Aorta (tissue), 5 donors: ENCODE measurements around the gene SORL1. TPM values are rescaled to one million over a fixed set of nuclear protein-coding genes. Genes with fewer than 3 reads are reported as not detected.

ENCODE experiments used
- ATAC-seq: fragments of 200-7000 bp; cut with Tn5 transposase; one replicate; pipeline ENCODE4 v1.9.1; 2022; ENCODE audit warnings: moderate library complexity; ENCODE audit not compliant: low FRiP score
- DNase-seq, 2 donors: peaks; one replicate each; pipeline ENCODE4 v3.0.0-alpha.2; 2020
- H3K27ac ChIP-seq, 2 donors: one replicate each; pipeline ENCODE4 v1.5.1; 2013; ENCODE audit warnings: low read length in 2 of 2, mild to moderate bottlenecking in 2 of 2, moderate library complexity in 2 of 2, control low read depth in 1 of 2, inconsistent platforms in 1 of 2, low read depth in 1 of 2
- H3K27me3 ChIP-seq, 2 donors: one replicate each; pipeline ENCODE4 v1.6.1; 2013; ENCODE audit warnings: control low read depth in 1 of 2, low read length in 1 of 2, mild to moderate bottlenecking in 1 of 2, moderate library complexity in 1 of 2; ENCODE audit not compliant: insufficient read depth in 2 of 2, control insufficient read depth in 1 of 2
- H3K36me3 ChIP-seq, 2 donors: one replicate each; pipeline ENCODE4 v1.6.1; 2013; ENCODE audit warnings: control low read depth in 1 of 2, low read length in 1 of 2, mild to moderate bottlenecking in 1 of 2; ENCODE audit not compliant: insufficient read depth in 2 of 2, control insufficient read depth in 1 of 2
- H3K4me1 ChIP-seq, 2 donors: one replicate each; pipeline ENCODE4 v1.6.1; 2013; ENCODE audit warnings: low read length in 2 of 2, control low read depth in 1 of 2, mild to moderate bottlenecking in 1 of 2, moderate library complexity in 1 of 2; ENCODE audit not compliant: insufficient read depth in 2 of 2, control insufficient read depth in 1 of 2
- H3K4me3 ChIP-seq, 2 donors: one replicate each; pipeline ENCODE4 v1.5.1; 2013; ENCODE audit warnings: low read length in 2 of 2, control low read depth in 1 of 2, mild to moderate bottlenecking in 1 of 2
- H3K9me3 ChIP-seq: one replicate; pipeline ENCODE4 v1.6.1; 2013; ENCODE audit warnings: mild to moderate bottlenecking, low read length; ENCODE audit not compliant: control insufficient read depth
- WGBS, 2 donors: extraction: QIAGEN DNeasy Blood & Tissue Kit; methylation state at CpG; one replicate each; pipeline ENCODE4 v1.1.7; 2013; 5-methylcytosine and 5-hydroxymethylcytosine counted together
- intact Hi-C, 2 donors: fragments of 100-400 bp; cut with DNase I; formaldehyde crosslinking; loops; one replicate each; pipeline versions ENCODE4 v1.14.2 to v1.15.0; 2022
- polyA plus RNA-seq, 2 donors: library from polyadenylated mRNA; stranded (reverse); fragments of 200-250 nt; gene quantifications; one replicate each; pipeline ENCODE4 v1.2.3, GENCODE V29; 2013
- total RNA-seq, 2 donors: library from RNA; stranded (reverse); fragmentation: NEBNext Ultra II Directional; extraction: Animal tissue kit (Norgen Biotek cat#: 25700); gene quantifications; one replicate each; pipeline ENCODE4 v1.2.1, GENCODE V29; 2021
- donor health status: healthy with polysubstance abuse.
- donor health status: Bipolar disorder and iron deficiency.
- donor health status: DM: no; HTN: no; CAD: no.
- donor health status: DM: no; HTN: no; CAD: no.
- donor health status: DM: yes; HTN: yes; CAD: no.

Gene SORL1
- total and polyA plus RNA-seq, 4 donors = 0.79 to 37.2 (median 18.3) TPM

DNA sequence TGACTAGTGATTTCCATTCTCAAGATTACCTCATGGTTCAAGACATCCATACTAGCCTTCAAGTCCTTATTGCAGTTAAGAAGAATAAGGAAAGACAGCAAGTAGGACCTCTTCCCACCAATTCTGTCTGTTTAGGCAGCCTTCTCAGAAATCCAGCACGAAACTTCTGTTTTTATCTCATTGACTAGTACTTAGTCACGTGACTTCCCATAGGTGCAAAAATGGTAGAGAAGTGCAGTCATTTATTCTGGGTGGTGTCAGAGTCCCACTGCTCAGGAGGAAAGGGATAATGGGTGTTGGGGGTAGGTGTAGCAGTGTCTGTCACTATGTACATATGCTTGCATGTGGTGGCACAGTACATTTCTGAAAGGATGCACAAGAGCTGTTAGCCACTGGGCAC lies 58.3 kb downstream of the SORL1 start:
- Histone ChIP-seq H3K4me1 (peaks cover 0 to 3% of the 10 kb centered on the region in 2 donors), H3K27me3 (no peaks in the 10 kb centered on the region), H3K36me3 (no peaks in the 10 kb centered on the region), H3K27ac (no peak overlapping the region), H3K4me3 (no peak overlapping the region), H3K9me3 (no peaks in the 10 kb centered on the region)
- intact Hi-C loops = no loop called here
- 92% methylated on average over 2 of the region's 2 CpGs for WGBS, 2 donors
- ATAC-seq (no peak), DNase-seq (no peak)

DNA sequence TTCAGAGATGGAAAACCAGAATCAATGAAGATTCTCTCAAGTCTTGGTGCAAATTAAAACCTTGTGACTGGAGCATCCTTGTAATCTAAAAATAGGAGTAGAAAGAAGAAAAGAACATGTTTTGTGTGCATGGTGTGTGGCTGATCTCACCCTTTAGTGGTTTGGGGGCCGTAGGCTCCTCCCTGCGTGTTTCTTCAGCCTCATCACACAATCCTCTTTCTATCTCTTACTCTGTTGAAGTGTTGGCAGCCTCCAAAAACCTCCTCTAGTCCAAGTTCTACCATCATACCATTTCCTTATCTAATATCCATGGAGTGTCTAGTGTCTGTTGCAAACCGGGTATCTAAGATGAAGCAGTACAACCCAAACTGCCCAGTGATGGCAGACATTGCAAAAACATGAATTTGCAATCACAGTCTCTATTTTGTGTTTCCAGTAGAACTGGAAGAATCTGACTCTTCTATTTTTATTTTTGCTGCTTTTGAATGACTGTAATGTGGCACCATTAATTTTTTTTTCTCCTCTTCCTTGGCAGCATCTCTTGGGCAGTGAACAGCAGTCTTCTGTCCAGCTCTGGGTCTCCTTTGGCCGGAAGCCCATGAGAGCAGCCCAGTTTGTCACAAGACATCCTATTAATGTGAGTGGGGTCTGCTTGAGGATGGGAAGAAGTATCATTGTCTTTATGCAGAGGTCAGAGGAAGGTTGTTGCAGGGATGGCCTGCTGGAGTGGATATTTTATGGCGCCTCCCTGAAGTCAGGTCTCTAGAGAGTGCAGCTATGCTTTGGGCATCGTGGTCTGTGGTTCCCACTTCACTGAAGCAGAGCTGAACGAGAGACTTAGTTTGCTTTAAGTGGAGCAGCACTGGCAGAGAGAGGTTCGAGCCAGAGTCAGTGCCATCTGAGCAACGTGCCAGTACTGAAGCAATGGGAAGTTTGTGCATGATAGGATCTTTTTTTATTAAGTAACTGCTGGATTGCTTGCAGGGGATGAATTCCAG lies 60.7 kb downstream of the SORL1 start:
- H3K4me1 ChIP-seq = peaks cover 0 to 3% of the 10 kb centered on the region in 2 donors
- intact Hi-C loops = no loop called here
- ATAC-seq = no peak
- no peaks in the 10 kb centered on the region for H3K36me3 ChIP-seq
- no peak overlapping the region for H3K27ac ChIP-seq
- 38 to 39% methylated on average over 9 of the region's 9 CpGs for WGBS, 2 donors
- DNase-seq = no peak
- H3K27me3 ChIP-seq = no peaks in the 10 kb centered on the region
- no peak overlapping the region for H3K4me3 ChIP-seq
- H3K9me3 ChIP-seq = no peaks in the 10 kb centered on the region

DNA sequence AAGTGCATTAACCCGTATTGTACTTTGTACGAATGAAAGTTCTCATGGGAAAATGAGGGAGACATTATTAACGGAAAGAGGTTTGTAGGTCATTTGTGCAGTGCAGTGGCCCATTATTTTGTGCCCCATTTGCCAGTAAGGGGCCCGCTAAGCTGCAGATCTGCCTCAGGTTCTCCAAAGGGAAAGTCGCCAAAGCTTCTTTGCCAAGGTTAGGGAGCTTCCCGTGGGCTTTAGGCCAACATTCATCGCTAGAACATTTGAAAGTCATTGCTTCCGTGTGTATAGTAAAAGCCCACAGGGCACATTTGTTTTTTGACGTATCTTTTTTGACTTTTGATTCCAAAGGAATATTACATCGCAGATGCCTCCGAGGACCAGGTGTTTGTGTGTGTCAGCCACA lies 61.7 kb downstream of the SORL1 start:
- WGBS, 2 donors = 89 to 94% methylated on average over 11 of the region's 11 CpGs
- Histone ChIP-seq H3K36me3 (no peaks in the 10 kb centered on the region), H3K27ac (no peak overlapping the region), H3K9me3 (no peaks in the 10 kb centered on the region), H3K27me3 (no peaks in the 10 kb centered on the region), H3K4me1 (no peaks in the 10 kb centered on the region), H3K4me3 (no peak overlapping the region)
- DNase-seq = no peak
- intact Hi-C loops = no loop called here
- no peak for ATAC-seq

DNA sequence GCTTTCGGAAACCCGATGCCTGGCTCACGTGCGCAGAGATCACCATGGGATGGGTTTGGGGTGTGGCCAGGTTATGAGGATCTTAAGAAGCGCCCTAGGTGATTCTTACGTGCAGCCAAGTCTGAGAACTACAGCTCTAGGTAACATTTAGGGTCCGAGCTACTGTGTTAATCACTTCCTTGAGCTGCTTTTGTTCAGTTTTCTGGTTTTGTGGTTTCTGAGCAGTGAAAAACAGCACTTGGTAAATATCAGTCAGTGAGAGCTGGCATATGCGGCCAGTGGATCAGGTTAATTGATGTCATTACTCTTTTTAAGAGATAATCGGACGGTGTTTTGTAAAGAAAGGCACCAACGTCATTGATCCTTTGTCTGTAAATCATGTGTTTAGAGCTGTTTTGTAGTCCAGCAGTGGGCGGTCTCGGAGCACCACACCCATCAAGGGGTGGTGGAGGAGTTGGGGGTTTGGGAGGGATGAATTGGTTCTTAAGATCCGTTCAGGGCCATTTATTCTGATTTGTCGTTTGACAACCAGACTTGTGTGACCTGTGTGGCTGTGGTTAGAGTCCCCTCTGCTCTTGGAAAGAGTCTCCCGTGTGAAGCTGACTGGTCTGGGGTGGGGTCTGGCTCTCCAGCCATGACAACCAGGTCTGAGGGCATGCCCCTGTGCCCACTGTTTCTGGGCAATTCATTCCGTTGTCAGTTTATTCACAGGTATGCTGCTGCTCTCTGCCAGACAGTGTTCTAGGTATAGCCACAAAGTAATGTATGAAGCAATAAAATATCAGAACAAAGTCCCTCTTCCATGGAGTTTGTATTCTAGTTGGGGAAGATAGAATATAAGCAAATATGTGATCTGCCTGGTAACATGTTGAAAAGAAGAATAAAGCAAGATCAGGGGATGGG lies 62.6 kb downstream of the SORL1 start:
- Histone ChIP-seq H3K27me3 (no peaks in the 10 kb centered on the region), H3K4me3 (no peak overlapping the region), H3K9me3 (no peaks in the 10 kb centered on the region), H3K36me3 (no peaks in the 10 kb centered on the region), H3K27ac (no peak overlapping the region), H3K4me1 (no peaks in the 10 kb centered on the region)
- no peak for ATAC-seq
- WGBS, 2 donors = 95% methylated on average over 17 of the region's 17 CpGs
- intact Hi-C loops = loop anchor here in 1 of 2 donors (5.0 kb wide), 1 partner anchor 42 kb away; no protein-coding TSS in a partner anchor
- DNase-seq = no peak

DNA sequence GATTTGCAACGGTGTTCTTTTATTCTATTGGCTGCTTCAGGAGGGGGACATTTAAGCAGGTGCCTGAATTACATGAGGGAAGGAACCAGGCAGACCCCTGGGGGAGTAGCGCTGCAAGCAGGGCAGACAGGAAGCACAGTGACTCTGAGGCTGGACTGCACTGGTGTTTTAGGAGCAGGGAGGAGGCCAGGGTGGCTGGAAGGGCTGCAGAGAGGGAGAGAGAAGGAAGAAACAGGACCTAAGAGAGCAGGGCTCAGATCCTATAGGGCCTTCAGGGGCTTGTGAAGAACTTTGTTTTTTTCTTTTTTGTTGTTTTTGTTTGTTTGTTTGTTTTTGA lies 63.2 kb downstream of the SORL1 start:
- Histone ChIP-seq H3K4me3 (no peak overlapping the region), H3K36me3 (no peaks in the 10 kb centered on the region), H3K4me1 (no peaks in the 10 kb centered on the region), H3K27me3 (no peaks in the 10 kb centered on the region), H3K27ac (no peak overlapping the region), H3K9me3 (no peaks in the 10 kb centered on the region)
- WGBS, 2 donors = 89 to 90% methylated on average over 2 of the region's 2 CpGs
- intact Hi-C loops = loop anchor here in 1 of 2 donors (5.0 kb wide), 1 partner anchor 43 kb away; no protein-coding TSS in a partner anchor
- DNase-seq (no peak), ATAC-seq (no peak)

DNA sequence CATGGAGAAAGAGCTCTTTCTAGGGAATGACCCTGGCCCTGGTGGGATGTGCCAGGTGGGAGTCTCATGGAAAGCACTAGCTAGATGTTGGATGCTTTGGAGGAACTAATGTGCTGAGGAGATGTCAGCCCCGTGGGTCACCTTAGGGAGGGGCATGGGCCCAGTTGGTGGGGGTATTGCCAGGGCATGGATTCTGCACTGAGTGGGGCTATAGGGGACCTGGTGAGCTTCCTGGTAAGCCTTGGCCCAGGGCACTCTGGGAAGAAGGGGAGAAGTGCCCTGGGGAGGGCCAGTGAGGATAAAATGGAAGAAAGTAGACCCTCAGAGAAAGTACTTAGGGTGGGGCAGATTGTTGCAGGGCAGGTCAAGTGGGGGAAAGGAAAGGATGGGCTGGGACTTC lies 65.9 kb downstream of the SORL1 start:
- intact Hi-C loops = loop anchor here in 1 of 2 donors (5.0 kb wide), 1 partner anchor 46 kb away; no protein-coding TSS in a partner anchor
- H3K27ac ChIP-seq = no peak overlapping the region
- no peaks in the 10 kb centered on the region for H3K36me3 ChIP-seq
- H3K4me1 ChIP-seq = peaks cover 0 to 2% of the 10 kb centered on the region in 2 donors
- H3K27me3 ChIP-seq = no peaks in the 10 kb centered on the region
- no peak overlapping the region for H3K4me3 ChIP-seq
- DNase-seq = no peak
- 91 to 92% methylated on average over 1 of the region's 1 CpG for WGBS, 2 donors
- ATAC-seq = no peak
- H3K9me3 ChIP-seq = no peaks in the 10 kb centered on the region

DNA sequence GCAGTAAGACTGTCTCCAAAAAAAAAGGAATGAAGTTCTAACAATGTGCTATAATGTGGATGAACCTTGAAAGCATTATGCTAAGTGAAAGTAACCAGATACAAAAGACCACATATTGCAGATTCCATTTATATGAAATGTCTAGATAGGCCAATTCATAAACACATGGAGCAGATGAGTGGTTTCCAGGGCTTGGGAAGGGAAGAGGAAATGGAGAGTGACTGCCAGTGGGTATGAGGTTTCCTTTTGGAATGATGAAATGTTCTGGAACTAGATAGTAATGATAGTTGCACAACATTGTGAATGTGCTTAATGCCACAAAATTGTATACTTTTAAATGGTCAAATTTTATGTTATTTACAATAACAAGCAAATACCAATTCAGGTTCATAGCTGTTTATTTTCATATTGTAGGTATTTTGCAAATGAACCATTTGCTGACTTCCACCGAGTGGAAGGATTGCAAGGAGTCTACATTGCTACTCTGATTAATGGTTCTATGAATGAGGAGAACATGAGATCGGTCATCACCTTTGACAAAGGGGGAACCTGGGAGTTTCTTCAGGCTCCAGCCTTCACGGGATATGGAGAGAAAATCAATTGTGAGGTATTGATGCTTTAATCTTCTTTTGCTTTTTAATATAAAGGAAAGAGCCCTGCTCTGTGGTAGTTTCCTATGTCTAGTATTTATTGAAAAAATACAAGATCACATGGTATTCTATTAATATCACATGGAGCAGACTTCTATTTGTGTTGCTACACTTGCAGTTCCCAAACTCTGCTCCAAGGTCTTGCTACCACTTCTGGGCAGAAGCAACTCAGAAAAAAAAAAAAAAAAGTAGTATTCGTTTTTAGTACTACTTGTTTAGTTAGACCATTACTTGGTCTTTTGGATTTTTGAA lies 68.4 kb downstream of the SORL1 start:
- Histone ChIP-seq H3K4me1 (peaks cover 0 to 2% of the 10 kb centered on the region in 2 donors), H3K4me3 (no peak overlapping the region), H3K27me3 (no peaks in the 10 kb centered on the region), H3K27ac (peak overlapping the region; percentile 49 to 79), H3K36me3 (no peaks in the 10 kb centered on the region), H3K9me3 (no peaks in the 10 kb centered on the region)
- ATAC-seq = peak; percentile 72
- 48 to 50% methylated on average over 4 of the region's 4 CpGs for whole genome bisulfite sequencing, 2 donors
- intact Hi-C loops = loop anchor here in 1 of 2 donors (5.0 kb wide), 1 partner anchor 68 kb away; the partner anchor contains the start of genes SORL1 and SORL1-AS1
- DNase-seq = no peak
